Body of pancreas (tissue), 4 donors: ENCODE data around the gene HTR3A. TPM values are rescaled to one million over a fixed set of nuclear protein-coding genes. Genes with fewer than 3 reads are reported as not detected.

Source experiments
- ATAC-seq: fragments of 150-250 bp; one replicate; pipeline ENCODE4 v1.9.1; 2016
- DNase-seq, 4 donors: peaks; one replicate each; pipeline ENCODE4 v3.0.0-alpha.2; 2019
- H3K27ac ChIP-seq, 4 donors: fragments of 200-600 bp; sonication (generic); 1 replicate in 3 of 4; 2 replicates in 1 of 4; pipeline versions ENCODE4 v1.5.1 to v1.6.1; 2016 to 2019; ENCODE audit warnings: mild to moderate bottlenecking in 1 of 4, mixed read lengths in 1 of 4, moderate library complexity in 1 of 4
- H3K27me3 ChIP-seq, 2 donors: fragments of 200-600 bp; sonication (generic); one replicate each; pipeline ENCODE4 v1.6.0; 2016; ENCODE audit warnings: mild to moderate bottlenecking in 1 of 2
- H3K36me3 ChIP-seq, 2 donors: fragments of 200-600 bp; sonication (generic); replicated peaks in 1 of 2; 2 replicates each; pipeline ENCODE4 v1.5.1; 2016; ENCODE audit warnings: low read depth in 2 of 2; ENCODE audit not compliant: insufficient read depth in 1 of 2
- H3K4me1 ChIP-seq: fragments of 200-600 bp; sonication (generic); one replicate; pipeline ENCODE4 v1.6.0; 2016
- H3K4me3 ChIP-seq, 2 donors: fragments of 200-600 bp; sonication (generic); 1 replicate in 1 of 2; 2 replicates in 1 of 2; pipeline ENCODE4 v1.5.1; 2016 to 2019
- H3K9me3 ChIP-seq, 3 donors: fragments of 200-600 bp; sonication (generic); 1 replicate in 2 of 3; 2 replicates in 1 of 3; pipeline ENCODE4 v1.5.1; 2016
- CTCF ChIP-seq, 7 experiments: fragments of 450-650 bp in 4 of 7; fragments of 200-600 bp in 3 of 7; sonication (generic) in 3 of 7; IDR thresholded peaks; one replicate each; pipeline ENCODE4 v1.5.1; 2016 to 2019; ENCODE audit warnings: antibody characterized with exemption in 7 of 7
- POLR2A ChIP-seq, 3 donors: fragments of 450-650 bp; IDR thresholded peaks; one replicate each; pipeline ENCODE4 v1.6.1; 2016; ENCODE audit warnings: antibody characterized with exemption in 3 of 3, mild to moderate bottlenecking in 2 of 3
- WGBS, 2 donors: methylation state at CpG; one replicate each; pipeline ENCODE4 v1.1.5; 2017; 5-methylcytosine and 5-hydroxymethylcytosine counted together
- intact Hi-C: fragments of 100-400 bp; cut with DNase I; formaldehyde crosslinking; loops from one replicate; pipeline ENCODE4 v1.15.1; 2023
- total RNA-seq, 2 donors: library from RNA; depleted of rRNA; stranded (reverse); fragments of >200 nt; gene quantifications; one replicate each; pipeline ENCODE4 v1.1.0, GENCODE V29; 2016

HTR3A gene
- total RNA-seq, 2 donors from 2014 or later = 0.33 to 1.0 TPM

GRCh38 chr11:113977071-113977490, 2.2 kb downstream of the HTR3A start:
- Histone ChIP-seq H3K27ac (no peak overlapping the region), H3K4me3 (no peak overlapping the region), H3K9me3 (no peaks in the 10 kb centered on the region), H3K4me1 (peaks cover 9% of the 10 kb centered on the region), H3K27me3 (peaks cover 0 to 7% of the 10 kb centered on the region in 2 donors), H3K36me3 (no peaks in the 10 kb centered on the region)
- ATAC-seq (no peak), DNase-seq (no peak)
- TF ChIP-seq CTCF (IDR thresholded peaks at IDR 0.05) = no peak
- intact Hi-C loops = no loop called here
- 76 to 77% methylated on average over 4 of the region's 4 CpGs for WGBS, 2 donors

- no peak for ATAC-seq
- Histone ChIP-seq H3K36me3 (no peaks in the 10 kb centered on the region), H3K9me3 (no peaks in the 10 kb centered on the region), H3K27me3 (peaks cover 0 to 7% of the 10 kb centered on the region in 2 donors), H3K27ac (no peak overlapping the region), H3K4me3 (no peak overlapping the region), H3K4me1 (peaks cover 9% of the 10 kb centered on the region)
- 66 to 84% methylated on average over 3 to 10 of the region's 11 CpGs for WGBS, 2 donors
- no peak for TF ChIP-seq CTCF (IDR thresholded peaks at IDR 0.05)
- DNase-seq = no peak
- intact Hi-C loops = no loop called here
These were observed 2.8 kb downstream of the HTR3A start for GRCh38 chr11:113977701-113978100.

- H3K4me3 ChIP-seq = no peak overlapping the region
- H3K36me3 ChIP-seq = no peaks in the 10 kb centered on the region
- intact Hi-C loops = no loop called here
- H3K4me1 ChIP-seq = peaks cover 9% of the 10 kb centered on the region
- H3K27ac ChIP-seq = no peak overlapping the region
- no peak for ATAC-seq
- no peak for DNase-seq
- peaks cover 0 to 7% of the 10 kb centered on the region in 2 donors for H3K27me3 ChIP-seq
- TF ChIP-seq POLR2A (IDR thresholded peaks at IDR 0.05) (no peak), CTCF (IDR thresholded peaks at IDR 0.05) (no peak)
- WGBS, 2 donors = 54 to 59% methylated on average over 1 of the region's 1 CpG
- H3K9me3 ChIP-seq = no peaks in the 10 kb centered on the region
These were observed 4.5 kb downstream of the HTR3A start for GRCh38 chr11:113979431-113979830.

GRCh38 chr11:113980785-113981184, 5.9 kb downstream of the HTR3A start:
- H3K36me3 ChIP-seq = no peaks in the 10 kb centered on the region
- no peak for DNase-seq
- intact Hi-C loops = no loop called here
- H3K4me1 ChIP-seq = no peaks in the 10 kb centered on the region
- no peak overlapping the region for H3K4me3 ChIP-seq
- H3K27me3 ChIP-seq = peaks cover 0 to 7% of the 10 kb centered on the region in 2 donors
- H3K9me3 ChIP-seq = no peaks in the 10 kb centered on the region
- no peak for TF ChIP-seq CTCF (IDR thresholded peaks at IDR 0.05)
- TF ChIP-seq POLR2A (IDR thresholded peaks at IDR 0.05) = no peak
- no peak for ATAC-seq
- no peak overlapping the region for H3K27ac ChIP-seq
- 65 to 76% methylated on average over 5 to 6 of the region's 6 CpGs for WGBS, 2 donors

- ATAC-seq (no peak), DNase-seq (no peak)
- no peaks in the 10 kb centered on the region for H3K4me1 ChIP-seq
- H3K27me3 ChIP-seq = peaks cover 0 to 7% of the 10 kb centered on the region in 2 donors
- H3K9me3 ChIP-seq = no peaks in the 10 kb centered on the region
- no peaks in the 10 kb centered on the region for H3K36me3 ChIP-seq
- H3K27ac ChIP-seq = no peak overlapping the region
- no peak overlapping the region for H3K4me3 ChIP-seq
- no peak for TF ChIP-seq POLR2A (IDR thresholded peaks at IDR 0.05)
- TF ChIP-seq CTCF (IDR thresholded peaks at IDR 0.05) = no peak
- intact Hi-C loops = no loop called here
These were observed 7.4 kb downstream of the HTR3A start for GRCh38 chr11:113982306-113982705.
